GM18909 (cell line): ENCODE measurements around the gene MMAB.
"Not testable (repeated sequence)": the region's sequence is repeated elsewhere in the genome, so short reads cannot be mapped to it uniquely, and the experiment has no call there.

ENCODE experiments used
- ATAC-seq: cut with Tn5 transposase; IDR thresholded peaks from one replicate; pipeline ENCODE4 v1.9.1; 2021; ENCODE audit warnings: mild to moderate bottlenecking; ENCODE audit not compliant: unreplicated experiment, poor library complexity

Gene MMAB

GRCh38 chr12:109604132-109604585 is 30.9 kb upstream of the MMAB start:
- ATAC-seq = no peak

GRCh38 chr12:109602132-109602531 is 28.8 kb upstream of the MMAB start:
- ATAC-seq = not testable (repeated sequence)

- no peak for ATAC-seq
Measured at GRCh38 chr12:109601557-109601956, 28.3 kb upstream of the MMAB start.

GRCh38 chr12:109600995-109601394 is 27.7 kb upstream of the MMAB start:
- ATAC-seq = no peak

- ATAC-seq = no peak
Measured at GRCh38 chr12:109600481-109600880, 27.2 kb upstream of the MMAB start.

GRCh38 chr12:109599087-109599486 is 25.8 kb upstream of the MMAB start:
- ATAC-seq = no peak

- ATAC-seq = no peak
Measured at GRCh38 chr12:109598428-109598854, 25.1 kb upstream of the MMAB start.

GRCh38 chr12:109597795-109598427 is 24.6 kb upstream of the MMAB start:
- ATAC-seq = no peak

GRCh38 chr12:109597414-109597794 is 24.1 kb upstream of the MMAB start:
- ATAC-seq = no peak

- no peak for ATAC-seq
Measured at GRCh38 chr12:109596418-109597244, 23.3 kb upstream of the MMAB start.

- no peak for ATAC-seq
Measured at GRCh38 chr12:109595321-109595902, 22.1 kb upstream of the MMAB start.

GRCh38 chr12:109594556-109595317 is 21.4 kb upstream of the MMAB start:
- ATAC-seq = no peak

- no peak for ATAC-seq
Measured at GRCh38 chr12:109592905-109593272, 19.6 kb upstream of the MMAB start.

GRCh38 chr12:109592195-109592904 is 19.0 kb upstream of the MMAB start:
- ATAC-seq = no peak

GRCh38 chr12:109591041-109591440 is 17.7 kb upstream of the MMAB start:
- no peak for ATAC-seq

- ATAC-seq = no peak
Measured at GRCh38 chr12:109590566-109590965, 17.3 kb upstream of the MMAB start.

GRCh38 chr12:109589691-109590245 is 16.5 kb upstream of the MMAB start:
- no peak for ATAC-seq

GRCh38 chr12:109589240-109589590 is 15.9 kb upstream of the MMAB start:
- ATAC-seq = no peak

GRCh38 chr12:109588461-109589239 is 15.3 kb upstream of the MMAB start:
- no peak for ATAC-seq
